ENCODE measurements around the gene MRPL24. TPM values are rescaled to one million over a fixed set of nuclear protein-coding genes. Genes with fewer than 3 reads are reported as not detected.

MRPL24 gene
- total RNA-seq, 1 experiment from 2014 or later = 70.0 TPM

DNA sequence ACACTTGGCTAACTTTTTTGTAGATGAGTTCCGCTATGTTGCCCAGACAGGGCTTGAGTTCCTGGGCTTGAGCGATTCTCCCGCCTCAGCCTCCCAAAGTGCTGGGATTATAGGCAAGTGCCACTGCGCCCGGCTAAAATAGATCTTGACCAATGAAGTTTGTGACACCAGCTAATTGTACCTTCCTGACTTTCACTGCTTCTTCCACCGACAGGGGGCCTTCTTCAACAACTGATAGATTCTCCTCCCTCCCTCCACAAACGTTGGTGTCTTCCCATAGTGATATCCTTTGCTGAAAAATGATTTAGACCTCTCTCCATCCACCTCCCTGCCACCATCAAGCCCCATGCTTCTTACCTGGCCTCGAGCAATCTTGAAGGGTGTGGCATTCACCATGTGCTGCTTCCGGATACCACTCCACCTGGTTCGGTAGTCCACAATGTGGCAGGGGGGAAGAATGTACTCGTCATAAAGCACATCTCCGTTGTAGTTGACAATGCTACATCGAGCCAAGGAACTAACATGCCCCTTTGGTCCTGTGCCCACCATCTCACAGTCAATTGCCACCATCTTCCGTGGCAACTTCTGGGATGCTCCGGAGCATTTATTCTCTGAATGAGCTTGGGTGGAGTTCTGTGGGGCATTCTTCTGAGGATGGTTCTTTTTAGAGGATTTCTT is 14.2 kb downstream of the MRPL24 start:
- peak; percentile 61 to 73 for DNase-seq (ENCODE audit: low read depth in 1 of 2, low spot score in 2 of 2)
- Histone ChIP-seq H3K27me3 (replicated peaks) (no peaks in the 10 kb centered on the region), H3K4me3 (peak overlapping the region; percentile 10), H3K4me1 (replicated peaks) (peaks cover 31% of the 10 kb centered on the region), H3K36me3 (peaks cover 58% of the 10 kb centered on the region), H3K9me3 (replicated peaks) (no peaks in the 10 kb centered on the region), H3K27ac (no peak overlapping the region)

DNA sequence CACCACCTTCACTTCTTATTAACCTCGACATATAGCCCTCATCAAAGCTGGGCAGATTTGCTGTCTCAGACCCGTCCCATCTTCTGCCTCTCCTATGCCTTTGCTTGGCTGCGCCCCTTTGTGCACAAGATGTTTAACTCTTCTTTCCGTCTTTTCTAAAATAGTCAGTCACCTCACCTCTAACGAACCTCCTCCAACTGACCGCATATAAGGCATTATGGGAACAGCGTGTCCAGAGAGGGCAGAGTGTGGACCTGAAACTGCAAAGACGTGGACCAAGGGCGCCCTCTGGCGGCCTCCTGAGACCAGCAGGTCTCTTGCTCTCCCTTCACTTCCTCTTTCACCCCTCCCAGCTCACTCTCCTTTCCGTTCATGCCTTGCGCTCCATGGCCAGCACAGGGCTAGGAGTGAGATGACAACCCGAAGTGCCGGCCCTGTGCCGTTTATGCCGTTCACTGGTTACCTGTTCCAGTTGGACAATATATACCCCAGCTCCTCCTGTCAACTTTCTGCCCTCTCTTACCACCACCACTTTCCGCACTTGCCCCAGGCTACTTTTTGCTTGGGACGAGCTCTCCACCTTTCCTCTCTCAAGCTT is 15.1 kb downstream of the MRPL24 start:
- no peaks in the 10 kb centered on the region for H3K9me3 ChIP-seq (replicated peaks)
- peaks cover 67% of the 10 kb centered on the region for H3K36me3 ChIP-seq
- peak overlapping the region; percentile 10 for H3K4me3 ChIP-seq
- no peak overlapping the region for H3K27ac ChIP-seq
- H3K27me3 ChIP-seq (replicated peaks) = no peaks in the 10 kb centered on the region
- DNase-seq (ENCODE audit: low read depth in 1 of 2, low spot score in 2 of 2) = peak; percentile 84 to 89
- H3K4me1 ChIP-seq (replicated peaks) = peaks cover 31% of the 10 kb centered on the region

DNA sequence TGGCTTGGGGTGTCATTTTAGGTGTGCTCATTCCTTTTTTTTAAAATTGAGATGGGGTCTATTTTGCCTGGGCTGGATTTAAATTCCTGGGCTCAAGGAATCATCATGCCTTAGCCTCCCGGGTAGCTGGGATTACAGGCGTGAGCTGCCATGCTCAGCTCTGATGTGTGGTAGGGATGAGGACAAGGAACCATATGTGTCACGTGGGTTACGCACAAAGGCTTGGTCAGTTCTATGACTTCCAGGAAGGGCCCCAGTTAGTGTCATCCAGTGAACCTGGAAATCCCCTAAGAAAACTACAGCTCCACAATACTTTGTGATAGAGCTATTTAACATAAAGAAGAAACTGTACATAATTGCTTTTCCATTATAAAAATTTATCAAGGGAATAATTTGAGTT is 19.4 kb downstream of the MRPL24 start:
- Histone ChIP-seq H3K27me3 (replicated peaks) (no peaks in the 10 kb centered on the region), H3K9me3 (replicated peaks) (no peaks in the 10 kb centered on the region), H3K4me3 (no peak overlapping the region), H3K36me3 (peaks cover 66% of the 10 kb centered on the region), H3K27ac (no peak overlapping the region), H3K4me1 (replicated peaks) (peaks cover 15% of the 10 kb centered on the region)
- DNase-seq (ENCODE audit: low read depth in 1 of 2, low spot score in 2 of 2) = no peak

DNA sequence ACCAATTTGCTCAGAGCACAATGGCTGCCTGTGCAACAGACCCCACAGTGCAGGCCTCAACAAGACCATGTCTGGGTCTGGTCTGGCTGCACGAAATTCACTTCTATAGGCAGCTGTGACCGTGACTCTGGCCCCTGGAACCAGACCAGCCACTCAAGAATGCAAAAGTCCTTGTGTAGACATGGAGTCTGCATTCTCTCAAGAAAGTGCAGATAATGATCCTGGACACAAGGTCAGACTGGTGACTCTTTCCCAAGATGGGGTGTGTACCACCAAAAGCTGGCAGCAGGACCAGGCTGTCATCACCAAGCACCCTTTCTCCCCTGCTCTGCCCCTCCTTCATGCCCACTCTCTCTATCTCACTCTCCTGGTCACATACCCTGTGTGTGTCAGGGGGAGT is 19.8 kb downstream of the MRPL24 start:
- no peak for DNase-seq (ENCODE audit: low read depth in 1 of 2, low spot score in 2 of 2)
- H3K27me3 ChIP-seq (replicated peaks) = no peaks in the 10 kb centered on the region
- H3K27ac ChIP-seq = no peak overlapping the region
- no peaks in the 10 kb centered on the region for H3K9me3 ChIP-seq (replicated peaks)
- peaks cover 11% of the 10 kb centered on the region for H3K4me1 ChIP-seq (replicated peaks)
- peaks cover 62% of the 10 kb centered on the region for H3K36me3 ChIP-seq
- H3K4me3 ChIP-seq = no peak overlapping the region

DNA sequence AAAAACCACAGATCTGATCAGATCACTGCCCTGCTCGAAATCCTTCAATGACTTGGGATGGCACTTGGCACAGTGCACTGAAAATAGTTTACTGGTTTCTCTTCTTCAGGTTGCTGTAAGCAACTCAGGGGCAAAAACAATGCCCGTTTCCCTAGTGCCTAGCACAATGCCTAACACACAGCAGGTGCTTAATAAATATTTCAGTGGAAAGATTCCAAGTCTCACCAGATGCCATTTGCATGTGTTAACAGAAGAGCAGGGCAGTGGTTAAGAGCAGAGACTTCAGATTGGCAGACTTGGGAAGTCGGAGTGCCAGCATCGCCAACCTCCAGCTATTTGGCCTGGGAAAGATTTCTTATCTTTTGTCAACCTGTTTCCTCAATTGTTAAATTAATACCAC is 23.5 kb downstream of the MRPL24 start:
- H3K4me3 ChIP-seq = no peak overlapping the region
- H3K27ac ChIP-seq = no peak overlapping the region
- H3K4me1 ChIP-seq (replicated peaks) = peaks cover 19% of the 10 kb centered on the region
- H3K36me3 ChIP-seq = peaks cover 24% of the 10 kb centered on the region
- H3K27me3 ChIP-seq (replicated peaks) = no peaks in the 10 kb centered on the region
- H3K9me3 ChIP-seq (replicated peaks) = no peaks in the 10 kb centered on the region
- DNase-seq (ENCODE audit: low read depth in 1 of 2, low spot score in 2 of 2) = no peak

DNA sequence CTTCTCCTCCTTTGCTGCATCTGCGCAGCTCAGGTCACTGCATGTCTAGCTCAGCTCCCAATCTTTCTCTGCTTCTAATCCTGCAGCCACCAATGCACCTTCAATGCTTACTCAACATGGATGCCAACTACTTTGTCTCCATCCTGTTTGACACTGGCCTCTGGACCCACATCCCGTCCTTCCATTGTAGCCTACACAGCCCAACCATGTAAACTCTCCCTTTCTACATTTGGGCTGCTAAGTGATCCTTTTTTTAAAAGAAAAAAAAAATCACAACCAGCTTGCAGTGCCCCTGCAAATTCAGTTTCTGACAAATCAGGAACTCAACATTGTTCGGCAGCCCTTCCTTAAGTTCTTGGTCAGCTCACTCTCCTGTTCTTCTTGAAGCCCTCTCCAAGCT is 26.1 kb downstream of the MRPL24 start:
- no peak overlapping the region for H3K27ac ChIP-seq

DNA sequence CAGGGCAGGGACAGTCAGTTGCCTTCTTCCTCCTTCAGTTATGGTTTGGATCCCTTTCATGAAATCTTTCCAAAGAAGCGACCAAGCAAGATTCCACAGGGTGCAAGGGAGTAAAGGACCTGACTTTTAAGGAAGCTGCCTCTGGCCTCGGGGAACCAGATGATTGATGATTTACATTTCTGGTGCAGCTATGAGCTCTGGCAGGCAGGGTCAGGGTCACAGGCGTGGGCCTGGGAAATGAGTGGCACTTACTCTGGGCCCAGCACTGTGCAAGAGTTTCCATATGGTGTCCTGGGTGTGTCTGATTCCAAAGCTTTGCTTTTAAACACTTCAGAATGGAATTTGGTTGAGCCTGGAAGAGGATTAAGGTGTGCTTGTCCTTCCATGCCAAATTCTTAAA is 28.3 kb downstream of the MRPL24 start:
- Histone ChIP-seq H3K9me3 (replicated peaks) (no peaks in the 10 kb centered on the region), H3K27ac (0 out of 2 replicates have a peak overlapping the region, but pooled peaks have one; percentile 5), H3K4me3 (no peak overlapping the region), H3K36me3 (no peaks in the 10 kb centered on the region; the same call in 1 of the 2 replicates), H3K27me3 (replicated peaks) (no peaks in the 10 kb centered on the region), H3K4me1 (replicated peaks) (peaks cover 63% of the 10 kb centered on the region)
- DNase-seq (ENCODE audit: low read depth in 1 of 2, low spot score in 2 of 2) = no peak

More for the DNA sequence above, 26.1 kb downstream of the MRPL24 start:
- Histone ChIP-seq H3K36me3 (peaks cover 6% of the 10 kb centered on the region), H3K27me3 (replicated peaks) (no peaks in the 10 kb centered on the region), H3K4me3 (no peak overlapping the region), H3K9me3 (replicated peaks) (no peaks in the 10 kb centered on the region), H3K4me1 (replicated peaks) (peaks cover 44% of the 10 kb centered on the region)
- no peak for DNase-seq (ENCODE audit: low read depth in 1 of 2, low spot score in 2 of 2)

DNA sequence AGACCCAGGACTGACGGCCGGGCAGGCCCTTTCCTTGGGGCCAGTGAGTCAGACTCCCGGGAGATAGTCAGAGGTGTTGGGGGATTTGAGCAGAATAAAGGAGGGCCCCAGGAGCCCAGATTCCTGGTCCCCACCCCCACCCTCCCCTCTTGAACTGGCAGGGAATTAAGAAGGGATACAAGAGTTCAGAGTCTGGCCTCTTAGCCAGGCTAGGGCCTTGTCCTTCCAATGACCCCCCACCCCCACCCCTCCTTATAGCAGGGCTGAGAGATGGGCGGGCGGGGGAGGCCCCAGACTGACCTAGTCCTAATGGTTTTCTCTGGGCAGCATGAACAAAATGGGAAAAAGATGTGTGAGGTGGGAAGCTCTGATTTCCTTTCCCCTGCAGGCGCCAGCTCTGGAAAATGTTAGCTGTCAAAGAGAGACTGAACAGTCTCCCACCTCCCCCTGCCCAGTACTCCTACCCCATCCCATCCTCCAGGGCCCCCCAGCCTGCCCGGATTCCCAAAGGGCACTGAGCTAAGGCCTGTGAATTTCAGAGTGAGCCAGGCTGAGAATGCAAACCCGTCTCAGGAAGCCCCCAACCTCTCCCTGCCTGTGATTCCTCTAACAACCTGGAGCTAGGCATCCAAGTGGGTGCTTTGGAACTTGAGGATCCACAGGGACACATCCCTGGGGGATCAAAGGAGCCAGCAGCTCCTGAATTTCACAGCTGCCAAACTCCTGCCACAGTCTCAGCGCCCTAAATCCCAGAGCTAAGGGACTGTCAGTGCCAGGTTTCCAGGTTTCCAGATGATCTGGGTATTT is 29.7 kb downstream of the MRPL24 start:
- no peak overlapping the region for H3K4me3 ChIP-seq
- DNase-seq (ENCODE audit: low read depth in 1 of 2, low spot score in 2 of 2) = no peak
- H3K9me3 ChIP-seq (replicated peaks) = no peaks in the 10 kb centered on the region
- no peaks in the 10 kb centered on the region; the same call in 1 of the 2 replicates for H3K27me3 ChIP-seq (replicated peaks)
- H3K27ac ChIP-seq = no peak overlapping the region
- no peaks in the 10 kb centered on the region; the same call in 1 of the 2 replicates for H3K36me3 ChIP-seq
- peaks cover 76% of the 10 kb centered on the region for H3K4me1 ChIP-seq (replicated peaks)

DNA sequence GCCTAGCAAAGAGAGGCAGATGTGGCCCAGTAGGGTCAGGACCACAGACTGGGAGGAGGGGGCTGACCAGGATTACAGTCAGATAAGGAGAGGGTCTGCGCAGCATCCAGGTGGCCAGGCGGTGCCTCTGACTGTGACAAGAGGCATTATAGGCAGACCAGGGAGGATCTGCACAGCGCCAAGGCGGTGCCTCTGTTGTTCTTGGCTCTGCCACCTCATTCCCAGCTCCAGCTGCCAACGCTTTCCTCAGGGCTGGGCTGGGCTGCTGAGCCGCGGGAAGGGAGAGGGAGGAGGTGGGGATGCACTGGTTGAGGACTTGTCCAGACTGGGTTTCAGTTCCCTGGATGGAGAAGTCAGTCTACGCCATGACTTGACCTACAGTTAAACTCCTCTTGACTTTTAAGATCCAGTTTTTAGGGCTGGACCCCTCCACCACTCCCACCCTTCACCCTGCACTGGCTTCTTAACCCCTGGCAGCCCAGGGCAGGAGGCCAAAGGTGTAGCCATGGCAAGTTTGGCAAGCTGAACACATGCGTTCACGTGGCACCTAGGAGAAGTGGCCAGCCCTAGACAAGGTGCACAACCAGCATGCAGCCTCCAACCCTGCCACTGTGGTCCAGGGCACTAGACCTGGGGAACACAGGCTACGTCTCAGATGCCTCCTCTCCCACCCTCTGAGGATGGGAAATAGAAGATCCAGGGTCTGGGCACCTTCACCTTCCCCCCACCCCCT is 31.0 kb downstream of the MRPL24 start:
- Histone ChIP-seq H3K4me3 (no peak overlapping the region), H3K27ac (no peak overlapping the region), H3K9me3 (replicated peaks) (no peaks in the 10 kb centered on the region), H3K27me3 (replicated peaks) (no peaks in the 10 kb centered on the region; the same call in none of the 2 replicates), H3K4me1 (replicated peaks) (peaks cover 87% of the 10 kb centered on the region), H3K36me3 (no peaks in the 10 kb centered on the region; the same call in 1 of the 2 replicates)
- DNase-seq (ENCODE audit: low read depth in 1 of 2, low spot score in 2 of 2) = peak in 1 of 2 experiments; percentile 65

DNA sequence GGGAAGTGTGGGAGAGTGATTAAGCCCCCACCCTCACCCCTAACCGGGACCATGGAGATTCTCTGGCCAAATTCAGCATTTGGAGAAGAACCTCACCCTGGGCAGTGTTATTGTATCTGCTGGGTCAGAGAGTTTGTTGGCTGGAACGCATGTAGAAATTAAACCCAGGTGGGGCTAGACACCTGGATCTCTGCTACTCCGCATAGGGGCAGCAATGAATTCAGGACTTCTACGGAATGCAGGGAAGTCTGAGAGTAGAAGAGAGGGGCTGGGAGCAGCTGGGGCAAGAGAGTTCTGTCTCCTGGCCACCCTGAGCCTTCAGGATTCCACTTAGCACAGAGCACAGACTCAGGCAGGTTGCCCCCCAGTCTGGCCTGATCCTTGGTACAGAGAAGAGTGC is 31.9 kb downstream of the MRPL24 start:
- no peaks in the 10 kb centered on the region for H3K36me3 ChIP-seq
- no peaks in the 10 kb centered on the region; the same call in none of the 2 replicates for H3K27me3 ChIP-seq (replicated peaks)
- peaks cover 94% of the 10 kb centered on the region for H3K4me1 ChIP-seq (replicated peaks)
- H3K27ac ChIP-seq = no peak overlapping the region
- no peaks in the 10 kb centered on the region for H3K9me3 ChIP-seq (replicated peaks)
- H3K4me3 ChIP-seq = no peak overlapping the region
- DNase-seq (ENCODE audit: low read depth in 1 of 2, low spot score in 2 of 2) = no peak

DNA sequence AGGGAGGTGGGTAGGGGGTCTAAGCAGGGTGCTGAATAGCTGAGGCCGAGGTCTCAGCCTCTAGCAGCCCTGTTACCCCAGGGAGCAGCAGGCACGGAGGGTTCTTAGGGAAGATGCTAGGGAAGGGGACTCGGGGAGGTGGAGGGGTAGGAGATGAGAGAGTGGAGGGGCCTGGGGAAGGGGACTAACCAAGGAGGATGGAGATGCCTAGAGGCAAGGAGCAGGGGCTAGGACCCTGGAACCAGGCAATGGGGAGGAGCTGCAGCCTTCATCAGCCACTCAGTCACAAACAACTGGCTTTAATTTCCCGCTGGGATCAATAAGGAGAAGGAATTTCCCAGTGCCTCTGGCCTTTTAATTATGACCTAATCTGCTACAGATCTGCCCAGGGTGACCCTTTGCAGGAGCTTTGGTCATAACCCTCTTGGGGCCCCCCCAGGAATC is 32.6 kb downstream of the MRPL24 start:
- no peak overlapping the region for H3K4me3 ChIP-seq
- peaks cover 87% of the 10 kb centered on the region for H3K4me1 ChIP-seq (replicated peaks)
- H3K36me3 ChIP-seq = no peaks in the 10 kb centered on the region
- H3K9me3 ChIP-seq (replicated peaks) = no peaks in the 10 kb centered on the region
- no peak overlapping the region for H3K27ac ChIP-seq
- DNase-seq (ENCODE audit: low read depth in 1 of 2, low spot score in 2 of 2) = no peak
- no peaks in the 10 kb centered on the region; the same call in none of the 2 replicates for H3K27me3 ChIP-seq (replicated peaks)

DNA sequence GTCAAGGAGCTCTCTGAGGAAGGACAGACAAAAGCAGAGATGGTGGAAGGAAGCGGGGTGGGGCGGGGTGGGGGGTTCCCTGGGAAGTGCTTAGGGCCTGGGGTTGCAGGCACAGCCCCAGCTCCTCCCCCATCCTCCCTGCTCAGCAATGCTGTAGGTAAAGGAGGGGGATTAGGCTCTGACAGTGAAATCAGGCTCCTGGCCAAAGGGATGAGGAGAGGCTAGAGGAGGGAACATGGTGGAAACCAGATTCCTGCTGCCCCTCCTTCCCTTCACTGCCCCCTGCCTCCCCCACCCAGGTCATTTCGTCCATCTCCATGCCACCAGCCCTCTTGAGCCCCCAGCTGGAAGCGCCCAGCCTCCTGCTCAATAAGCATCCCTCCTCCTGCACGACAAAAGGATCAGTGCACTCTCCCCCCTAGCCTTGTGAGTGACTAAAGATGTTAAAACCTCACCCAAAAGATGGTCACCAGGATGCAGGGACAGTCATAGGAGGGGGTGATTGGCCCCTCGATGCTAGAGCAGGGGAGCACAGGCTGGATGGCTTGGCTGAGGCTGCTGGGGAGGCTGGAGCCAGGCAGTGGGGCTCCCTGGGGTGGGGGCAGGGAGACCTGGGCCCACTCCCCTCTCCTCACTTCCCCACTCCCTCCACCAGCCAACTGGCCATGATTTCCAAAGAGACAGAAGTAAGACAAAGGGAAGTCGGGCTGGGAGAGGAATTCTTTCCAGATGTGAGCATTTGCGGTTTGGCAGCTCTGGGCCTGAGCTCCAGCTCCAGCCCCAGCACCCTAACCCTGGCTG is 33.3 kb downstream of the MRPL24 start:
- Histone ChIP-seq H3K27me3 (replicated peaks) (no peaks in the 10 kb centered on the region; the same call in none of the 2 replicates), H3K4me1 (replicated peaks) (peaks cover 81% of the 10 kb centered on the region), H3K27ac (no peak overlapping the region), H3K4me3 (no peak overlapping the region), H3K9me3 (replicated peaks) (no peaks in the 10 kb centered on the region), H3K36me3 (no peaks in the 10 kb centered on the region)
- no peak for DNase-seq (ENCODE audit: low read depth in 1 of 2, low spot score in 2 of 2)

Data from SJSA1 (cell line).